Measurements from ENCODE around the gene CSF3R. TPM values are rescaled to one million over a fixed set of nuclear protein-coding genes. Genes with fewer than 3 reads are reported as not detected.

The CSF3R gene
- total and polyA plus RNA-seq, 9 of the 15 experiments (the other 6 are each of a cell fraction or from before 2014, with no cell fraction given) = 0.21 to 0.86 (median 0.40) TPM; not detected in 1

DNA sequence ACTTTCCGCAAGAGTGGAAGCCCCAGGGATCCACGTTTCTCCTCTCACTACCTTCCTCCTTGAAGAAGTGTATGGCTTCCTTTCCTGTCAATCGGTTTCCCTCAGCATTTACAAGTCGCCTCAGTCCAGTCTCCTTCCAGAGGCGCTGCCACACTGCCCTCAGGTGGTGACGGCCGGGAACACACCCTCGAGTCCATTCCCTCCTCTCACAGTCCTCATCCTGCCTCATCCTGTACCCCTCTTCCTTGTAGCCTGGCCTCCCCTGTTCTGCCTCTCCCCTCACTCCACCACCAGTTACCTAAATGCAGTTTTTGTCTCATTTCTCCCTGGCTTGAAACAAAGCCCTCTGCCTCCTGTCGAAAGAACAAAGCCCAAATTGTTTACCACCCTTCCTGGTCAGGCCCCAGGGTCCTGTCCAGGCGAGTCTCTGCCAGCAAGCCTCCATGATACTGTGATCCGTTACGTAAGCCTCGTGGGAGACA, 61.8 kb downstream of the CSF3R start (continued):
- TF ChIP-seq HDAC1 (IDR thresholded peaks at IDR 0.05) = 0 out of 4 replicates have a peak, but pooled peaks of 1 of the 2 experiments have one; percentile 38
- TF ChIP-seq, protein P1, sequence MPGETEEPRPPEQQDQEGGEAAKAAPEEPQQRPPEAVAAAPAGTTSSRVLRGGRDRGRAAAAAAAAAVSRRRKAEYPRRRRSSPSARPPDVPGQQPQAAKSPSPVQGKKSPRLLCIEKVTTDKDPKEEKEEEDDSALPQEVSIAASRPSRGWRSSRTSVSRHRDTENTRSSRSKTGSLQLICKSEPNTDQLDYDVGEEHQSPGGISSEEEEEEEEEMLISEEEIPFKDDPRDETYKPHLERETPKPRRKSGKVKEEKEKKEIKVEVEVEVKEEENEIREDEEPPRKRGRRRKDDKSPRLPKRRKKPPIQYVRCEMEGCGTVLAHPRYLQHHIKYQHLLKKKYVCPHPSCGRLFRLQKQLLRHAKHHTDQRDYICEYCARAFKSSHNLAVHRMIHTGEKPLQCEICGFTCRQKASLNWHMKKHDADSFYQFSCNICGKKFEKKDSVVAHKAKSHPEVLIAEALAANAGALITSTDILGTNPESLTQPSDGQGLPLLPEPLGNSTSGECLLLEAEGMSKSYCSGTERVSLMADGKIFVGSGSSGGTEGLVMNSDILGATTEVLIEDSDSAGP (CRISPR knock-in tag; IDR thresholded peaks at IDR 0.05) = no peak
- no peak for TF ChIP-seq FOXP1 (CRISPR knock-in tag; IDR thresholded peaks at IDR 0.05)
- no peak for TF ChIP-seq CBFB (CRISPR knock-in tag; IDR thresholded peaks at IDR 0.05)
- TF ChIP-seq, protein P2, sequence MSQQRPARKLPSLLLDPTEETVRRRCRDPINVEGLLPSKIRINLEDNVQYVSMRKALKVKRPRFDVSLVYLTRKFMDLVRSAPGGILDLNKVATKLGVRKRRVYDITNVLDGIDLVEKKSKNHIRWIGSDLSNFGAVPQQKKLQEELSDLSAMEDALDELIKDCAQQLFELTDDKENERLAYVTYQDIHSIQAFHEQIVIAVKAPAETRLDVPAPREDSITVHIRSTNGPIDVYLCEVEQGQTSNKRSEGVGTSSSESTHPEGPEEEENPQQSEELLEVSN (IDR thresholded peaks at IDR 0.05; ENCODE audit: borderline replicate concordance in 1 of 2, extremely low read depth in 1 of 2, insufficient read depth in 1 of 2, insufficient read length in 1 of 2, low read depth in 1 of 2, low read length in 1 of 2, poor library complexity in 1 of 2, severe bottlenecking in 1 of 2) = no peak
- TF ChIP-seq MAZ (CRISPR knock-in tag; conservative IDR thresholded peaks at IDR 0.05 in 1 of 2, IDR thresholded peaks at IDR 0.05 in 1 of 2) = peak in 1 of 2 experiments; percentile 57; a peak in 1 of 4 replicates
- TF ChIP-seq ZNF384 (IDR thresholded peaks at IDR 0.05; ENCODE audit: low read depth, low read length) = peak; percentile 48; the same call in 1 of the 2 replicates
- TF ChIP-seq CTBP1 (IDR thresholded peaks at IDR 0.05; ENCODE audit: borderline replicate concordance) = peak; percentile 69; the same call in 1 of the 2 replicates
- TF ChIP-seq ZNF146 (CRISPR knock-in tag; IDR thresholded peaks at IDR 0.05; ENCODE audit: unreplicated experiment) = no peak
- TF ChIP-seq EP400 (IDR thresholded peaks at IDR 0.05) = peak; percentile 35; the same call in 1 of the 2 replicates
- TF ChIP-seq ZNF24 (IDR thresholded peaks at IDR 0.05) = peak; percentile 80
- peak; percentile 82; the same call in 1 of the 2 replicates for TF ChIP-seq XRCC5 (IDR thresholded peaks at IDR 0.05; ENCODE audit: low read depth, low read length)
- peak; percentile 39; the same call in 1 of the 2 replicates for TF ChIP-seq TOE1 (IDR thresholded peaks at IDR 0.05; ENCODE audit: borderline replicate concordance)
- no peak for TF ChIP-seq TOE1 (CRISPR knock-in tag; IDR thresholded peaks at IDR 0.05; ENCODE audit: borderline replicate concordance, low read depth)
- TF ChIP-seq, protein P3, sequence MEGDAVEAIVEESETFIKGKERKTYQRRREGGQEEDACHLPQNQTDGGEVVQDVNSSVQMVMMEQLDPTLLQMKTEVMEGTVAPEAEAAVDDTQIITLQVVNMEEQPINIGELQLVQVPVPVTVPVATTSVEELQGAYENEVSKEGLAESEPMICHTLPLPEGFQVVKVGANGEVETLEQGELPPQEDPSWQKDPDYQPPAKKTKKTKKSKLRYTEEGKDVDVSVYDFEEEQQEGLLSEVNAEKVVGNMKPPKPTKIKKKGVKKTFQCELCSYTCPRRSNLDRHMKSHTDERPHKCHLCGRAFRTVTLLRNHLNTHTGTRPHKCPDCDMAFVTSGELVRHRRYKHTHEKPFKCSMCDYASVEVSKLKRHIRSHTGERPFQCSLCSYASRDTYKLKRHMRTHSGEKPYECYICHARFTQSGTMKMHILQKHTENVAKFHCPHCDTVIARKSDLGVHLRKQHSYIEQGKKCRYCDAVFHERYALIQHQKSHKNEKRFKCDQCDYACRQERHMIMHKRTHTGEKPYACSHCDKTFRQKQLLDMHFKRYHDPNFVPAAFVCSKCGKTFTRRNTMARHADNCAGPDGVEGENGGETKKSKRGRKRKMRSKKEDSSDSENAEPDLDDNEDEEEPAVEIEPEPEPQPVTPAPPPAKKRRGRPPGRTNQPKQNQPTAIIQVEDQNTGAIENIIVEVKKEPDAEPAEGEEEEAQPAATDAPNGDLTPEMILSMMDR (IDR thresholded peaks at IDR 0.05 in 2 of 3, conservative IDR thresholded peaks at IDR 0.05 in 1 of 3; ENCODE audit: insufficient read depth in 2 of 3, low read depth in 1 of 3, low read length in 3 of 3) = peak; percentile 96 to 99 (median 99)
- peak; percentile 64; the same call in 1 of the 2 replicates for TF ChIP-seq CREM (IDR thresholded peaks at IDR 0.05; ENCODE audit: low read depth)
- TF ChIP-seq MCM7 (IDR thresholded peaks at IDR 0.05) = no peak
- TF ChIP-seq BHLHE40 (IDR thresholded peaks at IDR 0.05; ENCODE audit: low read length) = peak; percentile 64; the same call in 1 of the 2 replicates
- TF ChIP-seq, protein P4, sequence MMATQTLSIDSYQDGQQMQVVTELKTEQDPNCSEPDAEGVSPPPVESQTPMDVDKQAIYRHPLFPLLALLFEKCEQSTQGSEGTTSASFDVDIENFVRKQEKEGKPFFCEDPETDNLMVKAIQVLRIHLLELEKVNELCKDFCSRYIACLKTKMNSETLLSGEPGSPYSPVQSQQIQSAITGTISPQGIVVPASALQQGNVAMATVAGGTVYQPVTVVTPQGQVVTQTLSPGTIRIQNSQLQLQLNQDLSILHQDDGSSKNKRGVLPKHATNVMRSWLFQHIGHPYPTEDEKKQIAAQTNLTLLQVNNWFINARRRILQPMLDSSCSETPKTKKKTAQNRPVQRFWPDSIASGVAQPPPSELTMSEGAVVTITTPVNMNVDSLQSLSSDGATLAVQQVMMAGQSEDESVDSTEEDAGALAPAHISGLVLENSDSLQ (IDR thresholded peaks at IDR 0.05) = peak; percentile 91
- TF ChIP-seq ZNF668 (CRISPR knock-in tag; IDR thresholded peaks at IDR 0.05) = no peak
- TF ChIP-seq ETV1 (tag; conservative IDR thresholded peaks at IDR 0.05; ENCODE audit: low read depth) = peak; percentile 42; the same call in 1 of the 2 replicates
- TF ChIP-seq FOXK2 (conservative IDR thresholded peaks at IDR 0.05 in 1 of 2, IDR thresholded peaks at IDR 0.05 in 1 of 2; ENCODE audit: low read depth in 2 of 2) = 0 out of 4 replicates have a peak, but pooled peaks of 1 of the 2 experiments have one; percentile 14
- TF ChIP-seq MTA3 (IDR thresholded peaks at IDR 0.05; ENCODE audit: borderline replicate concordance) = 0 out of 2 replicates have a peak, but pooled peaks have one; percentile 17

All from K562 (cell line).